IPS DF 4.7 (cell line): ENCODE data around the gene CSHL1.
"Not testable (repeated sequence)": the region's sequence is repeated elsewhere in the genome, so short reads cannot be mapped to it uniquely, and the experiment has no call there.

Experiments
- DNase-seq: peaks from one replicate; pipeline ENCODE4 v3.0.0-alpha.2; 2013; ENCODE audit warnings: low spot score; ENCODE audit errors: extremely low read depth

Gene CSHL1

GRCh38 chr17:63918789-63919305, 7.8 kb upstream of the CSHL1 start, which contains the start of gene GH1:
Gene GH1, minus strand, starts transcription at chr17:63918839. Its CDS starts 63 bp downstream, at chr17:63918776.
- DNase-seq = not testable (repeated sequence)

GRCh38 chr17:63918305-63918704, 7.2 kb upstream of the CSHL1 start:
- DNase-seq = no peak

GRCh38 chr17:63917646-63918045, 6.6 kb upstream of the CSHL1 start:
- DNase-seq = no peak

- not testable (repeated sequence) for DNase-seq
Measured at GRCh38 chr17:63917206-63917605, 6.1 kb upstream of the CSHL1 start.

- DNase-seq = no peak
Measured at GRCh38 chr17:63916566-63917185, 5.6 kb upstream of the CSHL1 start.

- not testable (repeated sequence) for DNase-seq
Measured at GRCh38 chr17:63915753-63916152, 4.7 kb upstream of the CSHL1 start.

- DNase-seq = no peak
Measured at GRCh38 chr17:63914471-63914870, 3.4 kb upstream of the CSHL1 start.

- no peak for DNase-seq
Measured at GRCh38 chr17:63911657-63912100, 621 bp upstream of the CSHL1 start.

GRCh38 chr17:63910096-63910495, 962 bp downstream of the CSHL1 start:
- DNase-seq = no peak

- DNase-seq = not testable (repeated sequence)
Measured at GRCh38 chr17:63909586-63909985, 1.5 kb downstream of the CSHL1 start.

GRCh38 chr17:63907161-63907778, 3.8 kb downstream of the CSHL1 start:
- DNase-seq = not testable (repeated sequence)

- not testable (repeated sequence) for DNase-seq
Measured at GRCh38 chr17:63904796-63905195, 6.3 kb downstream of the CSHL1 start.

GRCh38 chr17:63903787-63904201, 7.3 kb downstream of the CSHL1 start:
- not testable (repeated sequence) for DNase-seq

GRCh38 chr17:63901971-63902370, 9.1 kb downstream of the CSHL1 start:
- not testable (repeated sequence) for DNase-seq

GRCh38 chr17:63898899-63899798, 11.9 kb downstream of the CSHL1 start:
- not testable (repeated sequence) for DNase-seq

- DNase-seq = not testable (repeated sequence)
Measured at GRCh38 chr17:63896524-63897354, 14.3 kb downstream of the CSHL1 start, which contains the start of gene CSH1. Gene CSH1, minus strand, starts transcription at chr17:63896574. Its CDS starts 63 bp downstream, at chr17:63896511.

- DNase-seq = not testable (repeated sequence)
Measured at GRCh38 chr17:63894821-63895220, 16.2 kb downstream of the CSHL1 start.

GRCh38 chr17:63894021-63894420, 17.0 kb downstream of the CSHL1 start:
- not testable (repeated sequence) for DNase-seq

- DNase-seq = not testable (repeated sequence)
Measured at GRCh38 chr17:63892316-63893037, 18.6 kb downstream of the CSHL1 start.
